Fibroblast of pulmonary artery (primary cell): Measurements from ENCODE around the gene BTBD2.
A peak's percentile ranks its signal among the peaks of the same experiment; 100 is the strongest.

Source experiments
- DNase-seq: peaks from one replicate; pipeline ENCODE4 v3.0.0-alpha.2; 2010; ENCODE audit warnings: low read depth
- H3K4me3 ChIP-seq: replicated peaks from 2 replicates; pipeline ENCODE4 v1.5.1; 2011; ENCODE audit warnings: low read depth, mild to moderate bottlenecking, control low read depth, low read length, moderate library complexity
- CTCF ChIP-seq: IDR thresholded peaks from 2 replicates; pipeline ENCODE4 v1.5.1; 2011; ENCODE audit warnings: mild to moderate bottlenecking, control low read depth, low read length, inconsistent platforms; ENCODE audit errors: missing control alignments

Gene BTBD2

GRCh38 chr19:2032296-2032941 lies 16.9 kb upstream of the BTBD2 start:
- no peak for TF ChIP-seq CTCF
- H3K4me3 ChIP-seq, result no peak overlapping the region
- peak; percentile 84 for DNase-seq

- H3K4me3 ChIP-seq, result no peak overlapping the region
- DNase-seq, result peak; percentile 88
- TF ChIP-seq CTCF, result no peak
Observed at GRCh38 chr19:2027361-2027760, 11.8 kb upstream of the BTBD2 start.

- DNase-seq, result no peak
- H3K4me3 ChIP-seq, result no peak overlapping the region
- TF ChIP-seq CTCF, result no peak
Observed at GRCh38 chr19:2026770-2027169, 11.3 kb upstream of the BTBD2 start.

GRCh38 chr19:2022289-2022688 lies 6.8 kb upstream of the BTBD2 start:
- no peak for DNase-seq
- no peak overlapping the region for H3K4me3 ChIP-seq
- TF ChIP-seq CTCF, result no peak

GRCh38 chr19:2021453-2022140 lies 6.1 kb upstream of the BTBD2 start:
- no peak for TF ChIP-seq CTCF
- no peak overlapping the region for H3K4me3 ChIP-seq
- no peak for DNase-seq

GRCh38 chr19:2018752-2019151 lies 3.2 kb upstream of the BTBD2 start:
- DNase-seq, result no peak
- TF ChIP-seq CTCF, result no peak
- H3K4me3 ChIP-seq, result no peak overlapping the region
